GM19099 (cell line): Measurements from ENCODE around the gene PDCD2L.

Experiments
- POLR2A ChIP-seq: IDR thresholded peaks from 3 replicates; pipeline ENCODE4 v1.6.1; 2011; ENCODE audit warnings: low read depth; ENCODE audit not compliant: insufficient read length; ENCODE audit errors: extremely low read depth

The PDCD2L gene

DNA sequence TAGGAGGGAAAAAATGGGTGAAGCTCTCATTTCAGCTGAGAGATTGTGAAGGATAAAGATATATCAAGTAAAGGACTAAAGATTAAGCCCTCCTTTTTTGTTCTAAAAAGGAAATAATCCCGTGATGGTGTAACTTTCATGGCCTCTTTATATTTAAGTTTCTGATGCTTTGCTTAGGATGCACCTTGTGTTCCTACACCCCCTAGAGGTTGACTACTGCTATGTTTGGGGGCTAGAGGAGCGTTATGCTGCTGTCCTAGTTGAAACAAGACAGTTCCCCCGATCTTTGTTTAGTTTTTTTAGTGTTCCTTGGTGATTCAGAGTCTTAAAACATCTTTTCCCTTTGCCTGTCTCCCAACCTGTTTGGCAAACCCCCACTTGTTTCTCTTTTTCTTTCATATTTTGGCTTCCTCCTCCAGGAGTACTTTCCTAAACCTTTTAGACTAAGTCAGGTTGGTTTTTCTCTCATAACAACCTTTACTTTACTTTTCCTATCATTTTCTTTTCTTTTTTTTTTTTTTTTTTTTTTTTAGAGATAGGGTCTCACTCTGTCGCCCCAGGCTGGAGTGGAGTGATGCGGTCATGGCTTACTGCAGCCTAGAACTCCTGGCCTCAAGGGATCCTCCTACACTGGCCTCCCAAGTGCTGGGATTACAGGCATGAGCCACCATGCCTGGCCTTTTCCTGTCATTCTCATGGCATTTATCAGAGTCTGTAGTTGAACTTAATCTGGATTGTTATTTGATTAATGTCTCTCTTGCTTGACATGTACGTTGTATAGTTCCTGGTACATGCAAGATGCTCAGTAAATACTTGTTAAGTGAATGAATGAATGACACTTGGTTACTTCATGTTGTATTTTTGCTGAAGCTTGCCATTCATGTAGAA lies 26.8 kb downstream of the PDCD2L start:
- TF ChIP-seq POLR2A = no peak

DNA sequence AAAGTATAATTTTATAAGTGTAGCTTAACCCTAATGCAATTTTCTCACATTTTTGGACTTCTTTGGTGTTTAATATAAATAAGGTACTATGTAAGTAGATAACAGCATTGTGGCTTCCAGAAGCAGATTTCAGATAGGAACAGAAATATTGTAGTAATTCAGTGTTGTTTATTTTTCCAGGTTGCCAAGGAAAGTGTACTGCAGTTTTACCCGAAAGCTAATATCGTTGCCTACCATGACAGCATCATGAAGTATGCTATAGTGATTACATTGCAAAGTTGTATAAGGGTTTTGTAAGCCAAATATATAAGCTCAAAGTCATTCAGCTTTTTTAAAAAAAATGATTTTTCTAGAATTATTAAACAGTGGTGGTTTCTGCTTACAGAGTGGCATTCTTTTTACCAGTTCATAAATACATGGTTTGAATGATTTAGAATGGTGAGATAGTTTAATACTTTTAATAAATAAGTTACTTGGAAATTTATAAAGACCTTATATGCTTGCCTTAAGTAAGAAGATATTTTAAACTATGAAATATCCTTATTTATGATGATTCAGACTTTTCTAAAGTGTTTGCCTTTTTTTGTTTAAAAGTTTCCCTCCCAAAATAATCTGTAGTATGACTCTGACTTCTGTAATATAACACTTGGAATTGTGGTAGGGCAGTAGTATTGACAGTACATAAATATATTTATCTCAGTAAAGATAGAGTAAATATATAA lies 27.6 kb downstream of the PDCD2L start:
- TF ChIP-seq POLR2A = no peak

GRCh38 chr19:34432797-34433196 lies 28.6 kb downstream of the PDCD2L start:
- TF ChIP-seq POLR2A = no peak

- TF ChIP-seq POLR2A = no peak
Observed at GRCh38 chr19:34436716-34437115, 32.5 kb downstream of the PDCD2L start.

DNA sequence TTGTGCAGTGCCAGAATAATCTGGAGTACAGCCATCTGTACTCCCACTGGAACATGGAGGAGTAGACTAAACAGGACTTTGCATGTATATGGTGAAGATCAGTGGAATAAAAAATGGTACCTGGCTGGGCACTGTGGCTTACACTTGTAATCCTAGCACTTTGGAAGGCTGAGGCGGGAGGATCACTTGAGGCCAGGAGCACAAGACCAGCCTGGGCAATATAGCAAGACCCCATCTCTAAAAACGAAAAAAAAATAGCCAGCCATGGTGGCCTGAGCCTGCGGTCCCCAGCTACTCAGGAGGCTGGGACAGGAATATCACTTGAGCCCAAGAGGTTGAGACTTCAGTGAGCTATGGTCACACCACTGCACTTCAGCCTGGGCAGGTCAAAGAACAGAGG lies 44.0 kb downstream of the PDCD2L start:
- TF ChIP-seq POLR2A = no peak

GRCh38 chr19:34452723-34453122 lies 48.5 kb downstream of the PDCD2L start:
- TF ChIP-seq POLR2A = no peak

GRCh38 chr19:34454091-34454490 lies 49.9 kb downstream of the PDCD2L start:
- no peak for TF ChIP-seq POLR2A

GRCh38 chr19:34454685-34455084 lies 50.5 kb downstream of the PDCD2L start:
- TF ChIP-seq POLR2A = no peak

GRCh38 chr19:34457446-34457845 lies 53.2 kb downstream of the PDCD2L start:
- TF ChIP-seq POLR2A = no peak

DNA sequence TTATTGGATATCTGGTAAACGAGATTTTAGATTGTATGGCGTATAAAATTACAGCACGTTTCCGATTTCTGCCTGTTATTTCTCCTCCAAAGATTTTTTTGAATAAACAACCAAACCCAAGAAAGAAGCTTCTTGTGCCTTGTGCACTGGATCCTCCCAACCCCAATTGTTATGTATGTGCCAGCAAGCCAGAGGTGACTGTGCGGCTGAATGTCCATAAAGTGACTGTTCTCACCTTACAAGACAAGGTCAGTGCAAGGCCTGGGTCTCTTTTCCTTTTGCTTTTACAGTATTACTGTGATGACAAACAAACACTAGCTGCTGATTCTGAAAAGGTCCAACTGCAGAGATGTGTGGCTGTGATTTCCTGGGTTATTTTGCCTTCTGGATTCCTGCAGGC lies 54.5 kb downstream of the PDCD2L start:
- TF ChIP-seq POLR2A = no peak

GRCh38 chr19:34459614-34460013 lies 55.4 kb downstream of the PDCD2L start:
- TF ChIP-seq POLR2A = no peak

GRCh38 chr19:34461375-34462100 lies 57.3 kb downstream of the PDCD2L start:
- no peak for TF ChIP-seq POLR2A

GRCh38 chr19:34468409-34468808 lies 64.2 kb downstream of the PDCD2L start:
- TF ChIP-seq POLR2A = no peak

- no peak for TF ChIP-seq POLR2A
Observed at GRCh38 chr19:34471906-34472700, 67.9 kb downstream of the PDCD2L start.

- no peak for TF ChIP-seq POLR2A
Observed at GRCh38 chr19:34474233-34474989, 70.2 kb downstream of the PDCD2L start.
